ENCODE data around the gene PTAFR.
"Not testable (repeated sequence)": the region's sequence is repeated elsewhere in the genome, so short reads cannot be mapped to it uniquely, and the experiment has no call there.

The PTAFR gene

DNA sequence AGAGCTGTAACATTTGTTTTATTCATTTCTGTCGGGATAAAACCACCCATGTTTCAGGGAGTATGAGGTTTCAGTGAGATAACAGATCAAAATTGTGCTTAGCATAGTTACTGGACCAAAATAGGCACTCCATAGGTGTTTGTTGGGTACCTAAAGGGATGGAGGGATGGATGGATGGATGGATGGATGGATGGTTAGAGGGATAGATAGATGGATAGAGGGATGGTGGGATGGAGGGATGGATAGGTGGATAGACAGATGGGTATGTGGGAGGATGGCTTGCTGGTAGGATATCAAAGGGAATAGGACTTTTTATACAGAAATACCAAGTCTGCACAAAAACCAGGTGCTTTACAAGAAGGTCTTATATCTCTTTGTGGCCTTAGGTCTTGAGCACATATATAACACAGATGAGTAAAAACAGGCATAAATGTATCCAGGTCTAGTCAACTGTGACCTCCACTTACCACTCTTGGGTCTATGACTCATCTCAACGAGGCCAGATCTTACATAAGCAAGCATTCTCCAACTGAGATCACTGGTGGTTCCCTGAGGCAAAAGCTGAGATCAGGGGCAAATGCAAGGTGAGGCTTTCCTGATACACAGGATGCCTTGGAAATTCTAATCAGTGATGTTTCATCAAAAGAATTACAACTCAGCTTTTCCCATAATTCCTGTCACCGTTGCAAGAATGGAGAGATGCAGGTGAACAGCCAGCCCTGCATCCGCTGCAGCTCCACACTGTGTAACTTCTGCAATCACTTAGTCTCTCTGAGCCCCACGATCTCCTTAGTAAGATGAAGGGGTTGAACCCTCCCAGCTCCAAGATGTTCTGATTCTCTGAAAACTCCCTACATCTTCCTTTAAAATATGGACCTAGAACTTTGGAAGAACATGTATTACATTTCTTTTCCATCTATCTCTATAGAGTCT lies 32.0 kb downstream of the PTAFR start:
- H3K36me3 ChIP-seq (ENCODE audit: control insufficient read depth, insufficient read depth, low read length): no peaks in the 10 kb centered on the region
- H3K27me3 ChIP-seq (ENCODE audit: control insufficient read depth, insufficient read depth, low read length, poor library complexity, severe bottlenecking): no peaks in the 10 kb centered on the region
- H3K4me1 ChIP-seq (ENCODE audit: control insufficient read depth, insufficient read depth, low read length): peaks cover 4% of the 10 kb centered on the region
- H3K4me3 ChIP-seq (ENCODE audit: insufficient read depth, low read depth, low read length): no peak overlapping the region
- no peaks in the 10 kb centered on the region for H3K9me3 ChIP-seq (ENCODE audit: control insufficient read depth, low read length)
- 76 to 84% methylated on average over 5 of the region's 5 CpGs for WGBS, 2 experiments
- H3K27ac ChIP-seq (ENCODE audit: insufficient read depth, low read depth, low read length, poor library complexity, severe bottlenecking): no peak overlapping the region

DNA sequence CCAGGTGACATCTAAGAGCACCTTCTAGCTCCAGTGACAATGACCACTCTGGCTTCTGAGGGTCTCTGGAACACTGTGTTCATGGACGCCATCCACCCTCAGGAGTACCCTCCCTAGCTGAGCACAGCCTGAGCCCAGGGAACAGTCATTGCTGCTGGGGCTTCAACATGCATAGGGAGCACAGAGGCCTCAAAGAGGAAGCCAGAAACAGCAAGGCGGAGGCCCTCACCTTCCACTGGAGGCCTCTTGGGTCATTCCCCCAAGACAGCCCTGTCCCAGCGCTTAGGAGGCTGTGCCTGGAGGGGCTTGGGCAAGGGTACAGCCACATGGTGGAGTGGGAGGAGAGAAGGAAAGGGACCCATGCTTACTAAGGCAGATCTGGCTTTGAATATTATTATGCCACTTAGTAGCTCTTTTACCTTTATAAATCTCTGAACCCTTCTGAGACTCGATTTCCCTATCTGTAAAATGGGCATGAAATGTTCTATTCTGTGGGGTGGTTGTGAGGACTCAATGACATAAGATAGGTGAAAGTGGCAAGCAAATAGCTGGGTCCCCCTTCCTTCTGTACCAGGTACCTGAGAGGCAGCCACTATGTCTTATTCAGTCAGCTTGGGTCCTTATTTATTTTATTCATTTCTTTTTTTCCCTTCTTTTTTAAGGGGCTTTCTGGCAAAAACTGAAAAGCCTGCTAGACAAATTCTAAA lies 32.8 kb downstream of the PTAFR start:
- peaks cover 4% of the 10 kb centered on the region for H3K4me1 ChIP-seq (ENCODE audit: control insufficient read depth, insufficient read depth, low read length)
- no peaks in the 10 kb centered on the region for H3K36me3 ChIP-seq (ENCODE audit: control insufficient read depth, insufficient read depth, low read length)
- 91 to 93% methylated on average over 4 of the region's 4 CpGs for WGBS, 2 experiments
- no peak overlapping the region for H3K4me3 ChIP-seq (ENCODE audit: insufficient read depth, low read depth, low read length)
- no peak overlapping the region for H3K27ac ChIP-seq (ENCODE audit: insufficient read depth, low read depth, low read length, poor library complexity, severe bottlenecking)
- no peaks in the 10 kb centered on the region for H3K9me3 ChIP-seq (ENCODE audit: control insufficient read depth, low read length)
- no peaks in the 10 kb centered on the region for H3K27me3 ChIP-seq (ENCODE audit: control insufficient read depth, insufficient read depth, low read length, poor library complexity, severe bottlenecking)

DNA sequence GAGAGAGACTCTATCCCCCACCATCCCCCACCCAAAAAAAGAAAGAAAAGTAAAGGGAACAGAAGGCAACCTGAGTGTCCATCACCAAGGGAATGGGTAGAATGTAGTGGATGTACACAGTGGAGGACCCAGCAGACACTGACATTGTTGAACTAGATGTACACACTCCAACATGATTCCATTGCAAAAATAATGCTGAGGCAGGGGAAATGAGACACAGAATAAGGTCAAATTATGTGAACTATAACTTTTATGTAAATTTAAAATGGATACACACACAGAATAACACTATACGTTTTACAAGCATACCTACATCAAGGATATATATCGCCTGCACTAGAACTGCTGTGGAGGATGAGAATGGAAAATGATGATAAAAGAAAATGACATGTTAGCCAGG lies 34.8 kb downstream of the PTAFR start:
- Histone ChIP-seq H3K36me3 (ENCODE audit: control insufficient read depth, insufficient read depth, low read length) (no peaks in the 10 kb centered on the region), H3K4me1 (ENCODE audit: control insufficient read depth, insufficient read depth, low read length) (no peaks in the 10 kb centered on the region), H3K27me3 (ENCODE audit: control insufficient read depth, insufficient read depth, low read length, poor library complexity, severe bottlenecking) (no peaks in the 10 kb centered on the region), H3K4me3 (ENCODE audit: insufficient read depth, low read depth, low read length) (no peak overlapping the region), H3K9me3 (ENCODE audit: control insufficient read depth, low read length) (no peaks in the 10 kb centered on the region), H3K27ac (ENCODE audit: insufficient read depth, low read depth, low read length, poor library complexity, severe bottlenecking) (no peak overlapping the region)
- 85 to 90% methylated on average over 1 of the region's 2 CpGs for WGBS, 2 experiments

DNA sequence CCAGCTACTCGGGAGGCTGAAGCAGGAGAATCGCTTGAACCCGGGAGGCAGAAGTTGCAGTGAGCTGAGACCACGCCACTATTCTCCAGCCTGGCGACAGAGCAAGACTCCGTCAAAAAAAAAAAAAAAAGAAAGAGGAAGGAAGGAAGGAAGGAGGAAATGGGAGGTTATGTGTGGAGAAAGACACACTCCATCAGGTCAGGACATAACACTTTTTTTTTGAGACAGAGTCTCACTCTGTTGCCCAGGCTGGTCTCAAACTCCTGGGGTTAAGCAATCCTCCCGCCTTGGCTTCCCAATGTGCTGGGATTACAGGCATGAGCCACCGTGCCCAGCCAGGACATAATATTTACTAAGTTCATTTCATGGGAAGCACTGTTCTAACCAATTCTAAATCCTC lies 36.6 kb downstream of the PTAFR start:
- H3K4me1 ChIP-seq (ENCODE audit: control insufficient read depth, insufficient read depth, low read length); H3K9me3 ChIP-seq (ENCODE audit: control insufficient read depth, low read length); H3K27ac ChIP-seq (ENCODE audit: insufficient read depth, low read depth, low read length, poor library complexity, severe bottlenecking); H3K27me3 ChIP-seq (ENCODE audit: control insufficient read depth, insufficient read depth, low read length, poor library complexity, severe bottlenecking); H3K36me3 ChIP-seq (ENCODE audit: control insufficient read depth, insufficient read depth, low read length); H3K4me3 ChIP-seq (ENCODE audit: insufficient read depth, low read depth, low read length): not testable (repeated sequence)
- 91 to 95% methylated on average over 8 of the region's 8 CpGs for WGBS, 2 experiments

DNA sequence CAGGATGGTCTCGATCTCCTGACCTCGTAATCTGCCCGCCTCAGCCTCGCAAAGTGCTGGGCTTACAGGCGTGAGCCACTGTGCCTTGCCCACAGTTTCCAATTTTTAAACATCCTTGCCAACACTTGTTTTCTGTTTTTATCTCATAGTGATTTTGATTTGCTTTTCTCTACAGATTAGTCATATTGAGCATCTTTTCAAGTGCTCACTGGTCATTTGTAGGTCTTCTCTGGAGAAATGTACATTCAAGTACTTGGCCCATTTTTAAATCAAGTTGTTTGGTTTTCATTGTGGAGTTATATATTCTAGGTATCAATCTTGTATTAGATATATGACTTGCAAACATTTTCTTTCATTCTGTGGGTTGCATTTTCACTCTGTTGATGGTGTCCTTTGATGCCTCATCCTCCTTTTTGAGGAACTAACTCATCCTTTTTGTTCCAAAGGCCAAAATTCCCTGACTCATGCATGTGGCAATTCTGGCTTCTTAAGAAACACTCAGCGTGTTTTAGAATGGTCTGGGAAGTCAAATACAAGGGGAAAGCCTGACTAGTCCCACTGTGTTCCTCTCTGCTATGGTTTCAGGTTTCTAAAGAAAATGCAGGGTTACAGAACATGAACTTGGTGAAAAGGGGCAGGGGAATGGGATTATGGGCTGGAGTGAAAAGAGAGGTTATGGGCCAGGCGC lies 37.3 kb downstream of the PTAFR start:
- Histone ChIP-seq H3K36me3 (ENCODE audit: control insufficient read depth, insufficient read depth, low read length) (no peaks in the 10 kb centered on the region), H3K9me3 (ENCODE audit: control insufficient read depth, low read length) (no peaks in the 10 kb centered on the region), H3K4me3 (ENCODE audit: insufficient read depth, low read depth, low read length) (no peak overlapping the region), H3K27me3 (ENCODE audit: control insufficient read depth, insufficient read depth, low read length, poor library complexity, severe bottlenecking) (no peaks in the 10 kb centered on the region), H3K4me1 (ENCODE audit: control insufficient read depth, insufficient read depth, low read length) (no peaks in the 10 kb centered on the region), H3K27ac (ENCODE audit: insufficient read depth, low read depth, low read length, poor library complexity, severe bottlenecking) (no peak overlapping the region)
- WGBS, 2 experiments: 85 to 86% methylated on average over 7 of the region's 7 CpGs

DNA sequence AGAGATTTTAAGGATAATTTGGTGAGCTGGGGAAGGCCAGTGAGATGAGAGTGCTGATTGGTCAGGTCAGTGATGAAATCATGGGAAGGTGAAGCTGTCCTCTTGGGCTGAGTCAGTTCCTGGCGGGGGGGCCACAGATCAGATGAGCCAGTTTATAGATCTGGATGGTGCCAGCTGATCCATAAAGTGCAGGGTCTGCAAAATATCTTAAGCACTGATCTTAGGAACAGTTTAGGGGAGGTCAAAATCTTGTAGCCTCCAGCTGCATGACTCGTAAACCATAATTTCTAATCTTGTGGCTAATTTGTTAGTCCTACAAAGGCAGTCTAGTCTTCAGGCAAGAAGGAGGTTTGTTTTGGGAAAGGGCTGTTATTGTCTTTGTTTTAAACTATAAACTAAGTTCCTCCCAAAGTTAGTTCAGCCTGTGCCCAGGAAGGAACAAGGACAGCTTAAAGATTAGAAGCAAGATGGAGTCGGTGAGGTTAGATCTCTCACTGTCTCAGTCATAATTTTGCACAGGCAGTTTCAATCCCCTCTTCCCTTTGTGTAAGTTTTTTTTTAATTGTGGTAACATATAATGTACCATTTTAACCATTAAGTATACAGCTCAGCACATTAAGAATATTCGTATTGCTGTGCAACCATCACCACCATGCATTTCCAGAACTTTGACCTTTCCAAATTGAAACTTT lies 39.4 kb downstream of the PTAFR start:
- no peak overlapping the region for H3K4me3 ChIP-seq (ENCODE audit: insufficient read depth, low read depth, low read length)
- 95 to 97% methylated on average over 4 of the region's 4 CpGs for WGBS, 2 experiments
- H3K9me3 ChIP-seq (ENCODE audit: control insufficient read depth, low read length): no peaks in the 10 kb centered on the region
- H3K27ac ChIP-seq (ENCODE audit: insufficient read depth, low read depth, low read length, poor library complexity, severe bottlenecking): no peak overlapping the region
- no peaks in the 10 kb centered on the region for H3K27me3 ChIP-seq (ENCODE audit: control insufficient read depth, insufficient read depth, low read length, poor library complexity, severe bottlenecking)
- no peaks in the 10 kb centered on the region for H3K4me1 ChIP-seq (ENCODE audit: control insufficient read depth, insufficient read depth, low read length)
- no peaks in the 10 kb centered on the region for H3K36me3 ChIP-seq (ENCODE audit: control insufficient read depth, insufficient read depth, low read length)

DNA sequence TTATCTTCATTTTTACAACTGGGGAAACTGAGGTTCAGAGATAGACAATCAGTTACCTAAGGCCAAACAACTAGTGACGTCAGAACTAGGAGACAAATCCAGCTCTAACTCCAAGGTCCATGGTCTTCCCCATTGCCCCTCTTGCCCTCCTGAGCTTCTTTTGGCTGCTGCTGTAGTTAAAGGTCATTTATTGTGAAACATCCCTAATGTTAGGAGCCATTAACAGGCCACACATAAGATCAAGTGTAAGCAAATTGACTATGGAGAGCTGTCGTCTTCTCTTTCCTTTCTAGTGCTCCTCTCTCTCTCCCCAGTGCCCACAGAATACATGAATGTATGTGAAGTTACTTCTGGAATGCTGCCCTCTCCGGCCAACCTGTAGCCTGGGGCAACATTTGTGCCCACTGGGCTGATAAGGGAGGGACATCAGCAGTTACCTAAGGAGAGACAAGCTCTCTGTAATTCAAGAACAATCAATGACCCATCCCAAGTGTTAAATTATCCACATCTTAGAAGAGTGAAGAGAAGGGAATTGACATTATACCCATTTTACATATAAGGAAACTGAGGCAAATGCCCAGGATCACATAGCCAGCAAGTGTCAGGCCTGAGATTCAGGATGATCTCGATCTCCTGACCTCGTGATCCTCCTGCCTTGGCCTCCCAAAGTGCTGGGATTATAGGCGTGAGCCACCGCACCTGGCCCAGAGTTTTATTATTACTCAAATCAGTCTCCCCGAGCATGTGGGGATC lies 40.1 kb downstream of the PTAFR start:
- no peaks in the 10 kb centered on the region for H3K9me3 ChIP-seq (ENCODE audit: control insufficient read depth, low read length)
- 84 to 90% methylated on average over 8 of the region's 8 CpGs for WGBS, 2 experiments
- no peak overlapping the region for H3K27ac ChIP-seq (ENCODE audit: insufficient read depth, low read depth, low read length, poor library complexity, severe bottlenecking)
- no peaks in the 10 kb centered on the region for H3K4me1 ChIP-seq (ENCODE audit: control insufficient read depth, insufficient read depth, low read length)
- no peak overlapping the region for H3K4me3 ChIP-seq (ENCODE audit: insufficient read depth, low read depth, low read length)
- no peaks in the 10 kb centered on the region for H3K27me3 ChIP-seq (ENCODE audit: control insufficient read depth, insufficient read depth, low read length, poor library complexity, severe bottlenecking)
- no peaks in the 10 kb centered on the region for H3K36me3 ChIP-seq (ENCODE audit: control insufficient read depth, insufficient read depth, low read length)

DNA sequence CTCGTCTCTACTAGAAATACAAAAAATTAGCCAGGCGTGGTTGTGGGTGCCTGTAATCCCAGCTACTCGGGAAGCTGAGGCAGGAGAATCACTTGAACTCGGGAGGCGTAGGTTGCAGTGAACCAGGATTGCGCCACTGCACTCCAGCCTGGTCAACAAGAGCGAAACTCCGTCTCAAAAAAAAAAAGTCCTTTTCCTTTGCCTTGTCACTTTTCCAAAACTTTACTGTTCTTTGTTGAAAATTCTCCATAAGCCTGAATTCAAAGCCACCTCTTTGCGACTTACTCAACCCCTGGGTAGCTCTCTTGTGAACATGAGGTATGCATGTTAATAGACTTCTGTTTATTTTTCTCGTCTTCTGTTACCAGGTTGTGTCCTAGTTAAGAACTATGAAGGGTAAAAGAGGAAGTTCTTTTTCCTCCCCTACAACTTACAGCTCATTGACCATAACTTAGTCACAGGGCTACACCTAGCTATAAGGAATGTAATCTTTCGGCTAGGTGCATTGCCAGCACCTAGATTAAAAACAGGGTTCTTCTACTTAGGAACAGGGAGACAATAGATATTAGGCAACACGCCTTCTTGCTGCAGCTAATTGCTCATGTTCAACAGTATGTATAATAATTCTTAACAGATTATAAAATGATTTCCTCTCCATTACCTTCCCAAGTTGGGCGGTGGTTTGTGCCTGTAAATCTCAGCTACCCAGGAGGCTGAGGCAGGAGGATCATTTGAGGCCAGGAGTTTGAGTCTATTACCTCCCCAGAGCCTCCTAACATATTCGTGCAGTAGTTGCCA lies 40.9 kb downstream of the PTAFR start:
- Histone ChIP-seq H3K27me3 (ENCODE audit: control insufficient read depth, insufficient read depth, low read length, poor library complexity, severe bottlenecking) (no peaks in the 10 kb centered on the region), H3K4me1 (ENCODE audit: control insufficient read depth, insufficient read depth, low read length) (no peaks in the 10 kb centered on the region), H3K9me3 (ENCODE audit: control insufficient read depth, low read length) (no peaks in the 10 kb centered on the region), H3K4me3 (ENCODE audit: insufficient read depth, low read depth, low read length) (no peak overlapping the region), H3K36me3 (ENCODE audit: control insufficient read depth, insufficient read depth, low read length) (no peaks in the 10 kb centered on the region), H3K27ac (ENCODE audit: insufficient read depth, low read depth, low read length, poor library complexity, severe bottlenecking) (no peak overlapping the region)
- 91% methylated on average over 12 to 14 of the region's 14 CpGs for WGBS, 2 experiments

DNA sequence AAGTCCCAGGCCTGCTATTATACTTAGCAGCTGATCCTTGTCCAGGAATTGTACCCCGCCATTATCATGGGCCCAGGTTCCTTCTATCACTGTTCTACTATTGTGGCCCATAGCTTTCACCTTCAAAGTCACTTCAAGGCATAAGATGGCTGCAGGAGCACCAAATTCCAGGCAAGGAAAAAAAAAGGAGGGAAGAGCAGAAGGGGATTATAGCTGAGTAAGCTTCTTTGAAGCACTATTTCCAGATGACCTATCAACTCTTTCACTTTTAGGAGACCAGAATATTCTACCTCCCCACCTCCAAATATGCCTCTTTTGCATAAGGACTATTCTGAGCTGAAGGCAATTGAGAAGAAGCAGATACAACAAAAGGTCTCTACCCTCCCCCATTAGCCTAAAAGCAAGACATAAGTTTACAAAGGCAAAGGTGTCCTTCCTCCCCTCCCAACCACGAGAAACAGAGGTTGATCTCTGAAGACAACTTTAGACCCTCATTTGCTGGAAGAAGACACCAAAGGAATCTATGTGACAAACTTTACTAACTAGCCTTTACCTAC lies 41.8 kb downstream of the PTAFR start:
- no peak overlapping the region for H3K27ac ChIP-seq (ENCODE audit: insufficient read depth, low read depth, low read length, poor library complexity, severe bottlenecking)
- WGBS, 2 experiments: 91 to 96% methylated on average over 2 of the region's 2 CpGs

More for the DNA sequence above, 41.8 kb downstream of the PTAFR start:
- H3K27me3 ChIP-seq (ENCODE audit: control insufficient read depth, insufficient read depth, low read length, poor library complexity, severe bottlenecking): no peaks in the 10 kb centered on the region
- no peaks in the 10 kb centered on the region for H3K36me3 ChIP-seq (ENCODE audit: control insufficient read depth, insufficient read depth, low read length)
- H3K4me1 ChIP-seq (ENCODE audit: control insufficient read depth, insufficient read depth, low read length): no peaks in the 10 kb centered on the region
- no peaks in the 10 kb centered on the region for H3K9me3 ChIP-seq (ENCODE audit: control insufficient read depth, low read length)
- H3K4me3 ChIP-seq (ENCODE audit: insufficient read depth, low read depth, low read length): no peak overlapping the region

Measured in ectodermal cell (in vitro differentiated cells).